ENCODE data around the gene WIPI1.
A peak's percentile ranks its signal among the peaks of the same experiment; 100 is the strongest.

WIPI1 gene

GRCh38 chr17:68460715-68461114, 3.4 kb upstream of the WIPI1 start:
- no peak for DNase-seq (ENCODE audit: low read depth)

- no peak for DNase-seq (ENCODE audit: low read depth)
Measured at GRCh38 chr17:68460146-68460545, 2.9 kb upstream of the WIPI1 start.

- no peak for DNase-seq (ENCODE audit: low read depth)
Measured at GRCh38 chr17:68459037-68459639, 1.8 kb upstream of the WIPI1 start.

GRCh38 chr17:68458260-68459036, 1.2 kb upstream of the WIPI1 start:
- DNase-seq (ENCODE audit: low read depth), result no peak

GRCh38 chr17:68457539-68458259, 403 bp upstream of the WIPI1 start:
- DNase-seq (ENCODE audit: low read depth), result peak; percentile 98

- DNase-seq (ENCODE audit: low read depth), result no peak
Measured at GRCh38 chr17:68456339-68457167, 743 bp downstream of the WIPI1 start.

- no peak for DNase-seq (ENCODE audit: low read depth)
Measured at GRCh38 chr17:68455901-68456338, 1.4 kb downstream of the WIPI1 start.

GRCh38 chr17:68453991-68454665, 3.2 kb downstream of the WIPI1 start:
- DNase-seq (ENCODE audit: low read depth), result no peak

GRCh38 chr17:68452724-68453290, 4.5 kb downstream of the WIPI1 start:
- DNase-seq (ENCODE audit: low read depth), result no peak

GRCh38 chr17:68451670-68452354, 5.5 kb downstream of the WIPI1 start:
- no peak for DNase-seq (ENCODE audit: low read depth)

- no peak for DNase-seq (ENCODE audit: low read depth)
Measured at GRCh38 chr17:68450801-68451200, 6.5 kb downstream of the WIPI1 start.

- no peak for DNase-seq (ENCODE audit: low read depth)
Measured at GRCh38 chr17:68450391-68450790, 6.9 kb downstream of the WIPI1 start.

GRCh38 chr17:68449021-68449739, 8.1 kb downstream of the WIPI1 start:
- no peak for DNase-seq (ENCODE audit: low read depth)

GRCh38 chr17:68446626-68447041, 10.7 kb downstream of the WIPI1 start:
- no peak for DNase-seq (ENCODE audit: low read depth)

GRCh38 chr17:68445671-68446070, 11.6 kb downstream of the WIPI1 start:
- DNase-seq (ENCODE audit: low read depth), result no peak

- no peak for DNase-seq (ENCODE audit: low read depth)
Measured at GRCh38 chr17:68443972-68444464, 13.3 kb downstream of the WIPI1 start.

- no peak for DNase-seq (ENCODE audit: low read depth)
Measured at GRCh38 chr17:68441070-68441770, 16.1 kb downstream of the WIPI1 start.

GRCh38 chr17:68440526-68440925, 16.8 kb downstream of the WIPI1 start:
- DNase-seq (ENCODE audit: low read depth), result no peak

GRCh38 chr17:68439656-68440290, 17.5 kb downstream of the WIPI1 start:
- no peak for DNase-seq (ENCODE audit: low read depth)

Measured in T-helper 22 cell (primary cell).